HuH-7.5 (cell line): Measurements from ENCODE around the gene PLD5.
"Not testable (repeated sequence)": the region's sequence is repeated elsewhere in the genome, so short reads cannot be mapped to it uniquely, and the experiment has no call there.

Experiments
- DNase-seq: peaks from one replicate; pipeline ENCODE4 v3.0.0; 2011; ENCODE audit warnings: low spot score

Gene PLD5

DNA sequence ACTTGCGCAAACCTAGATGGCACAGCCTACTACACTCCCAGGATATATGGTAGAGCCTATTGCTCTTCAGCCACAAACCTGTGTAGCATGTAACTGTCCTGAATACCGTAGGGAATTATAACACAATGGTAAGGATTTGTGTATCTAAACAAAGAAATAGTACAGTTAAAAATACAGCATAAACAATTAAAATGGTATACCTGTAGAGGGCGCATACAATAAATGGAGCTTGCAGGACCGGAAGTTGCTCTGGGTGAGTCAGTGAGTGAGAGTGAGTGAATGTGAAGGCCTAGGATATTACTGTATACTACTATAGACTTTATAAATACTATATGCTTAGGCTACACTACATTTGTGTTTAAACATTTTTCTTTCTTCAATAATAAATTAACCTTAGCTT lies 99.3 kb downstream of the PLD5 start:
- DNase-seq, result no peak

DNA sequence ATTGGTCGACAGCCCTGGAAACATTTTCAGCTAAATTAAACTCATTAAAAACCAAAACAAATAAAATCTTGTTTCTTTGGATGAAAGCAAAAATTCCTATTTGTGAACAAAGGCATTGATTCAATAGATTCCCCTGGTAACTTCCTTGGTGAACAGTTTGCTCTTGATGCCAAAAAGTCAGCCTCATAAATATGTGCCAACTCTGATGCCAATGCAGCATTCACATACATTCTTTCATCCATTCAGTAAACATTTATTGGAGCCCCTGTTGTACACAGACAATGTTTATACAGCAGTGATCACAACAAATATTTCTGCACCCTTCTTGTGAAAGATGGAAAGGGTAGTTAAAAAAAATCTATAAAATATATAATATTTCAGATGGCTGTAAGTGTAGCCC lies 107.8 kb downstream of the PLD5 start:
- no peak for DNase-seq

DNA sequence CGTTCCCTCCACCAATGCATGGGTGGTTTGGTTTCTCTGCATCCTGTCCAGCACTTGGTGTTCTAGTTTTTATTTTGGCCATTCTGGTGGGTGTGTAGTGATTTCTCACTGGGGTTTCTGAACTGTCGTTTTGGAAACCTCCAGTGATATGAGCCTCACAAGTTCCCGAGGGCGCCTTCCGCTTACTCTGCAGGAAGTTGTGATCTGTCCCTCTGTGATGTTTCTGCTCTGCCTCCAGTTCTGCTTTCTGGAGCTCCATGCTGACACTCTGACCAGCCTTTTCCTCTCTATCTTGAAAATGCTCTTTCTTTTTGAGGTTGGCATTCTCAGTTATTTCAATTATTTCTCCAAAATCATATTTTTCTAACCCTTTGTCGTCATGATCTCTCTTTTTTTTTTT lies 111.6 kb downstream of the PLD5 start:
- no peak for DNase-seq

DNA sequence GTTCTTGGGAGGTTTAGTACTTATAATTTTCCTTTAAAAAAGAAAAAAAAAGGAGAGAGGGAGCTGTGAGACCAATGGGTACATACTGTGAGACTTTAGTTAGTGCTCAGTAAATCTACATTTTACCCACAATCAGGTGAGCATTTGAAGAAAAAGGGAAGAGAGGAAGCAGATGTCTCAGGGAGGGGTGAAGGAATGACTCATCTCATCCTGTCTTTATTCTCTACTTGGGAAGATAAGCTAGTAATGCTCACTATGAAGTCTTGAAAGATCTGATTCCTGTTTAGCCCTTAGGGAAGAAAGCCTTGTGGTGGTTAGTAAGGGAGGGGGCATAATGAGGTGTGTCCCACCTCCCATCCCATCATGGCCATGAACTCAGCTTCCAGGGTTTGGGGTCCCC lies 112.6 kb downstream of the PLD5 start:
- DNase-seq, result no peak

DNA sequence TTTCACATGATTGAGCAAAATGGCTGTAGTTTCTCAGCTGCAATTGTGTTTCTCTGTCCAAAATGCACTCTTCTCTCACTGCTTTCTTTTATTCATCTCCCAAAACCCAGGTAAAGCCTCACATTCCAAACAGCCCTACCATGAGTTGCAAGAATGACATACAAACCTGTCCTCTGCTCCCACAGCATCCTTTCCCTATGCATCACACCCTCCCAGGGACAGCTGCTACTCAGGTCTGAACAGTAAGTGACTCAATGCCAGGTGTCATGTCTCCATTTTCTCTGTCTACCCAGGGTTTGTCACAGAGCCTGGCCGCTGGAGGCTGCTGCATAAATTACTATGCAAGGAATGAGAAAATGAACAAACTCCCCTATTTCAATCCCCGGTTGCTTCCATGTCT lies 118.5 kb downstream of the PLD5 start:
- no peak for DNase-seq

DNA sequence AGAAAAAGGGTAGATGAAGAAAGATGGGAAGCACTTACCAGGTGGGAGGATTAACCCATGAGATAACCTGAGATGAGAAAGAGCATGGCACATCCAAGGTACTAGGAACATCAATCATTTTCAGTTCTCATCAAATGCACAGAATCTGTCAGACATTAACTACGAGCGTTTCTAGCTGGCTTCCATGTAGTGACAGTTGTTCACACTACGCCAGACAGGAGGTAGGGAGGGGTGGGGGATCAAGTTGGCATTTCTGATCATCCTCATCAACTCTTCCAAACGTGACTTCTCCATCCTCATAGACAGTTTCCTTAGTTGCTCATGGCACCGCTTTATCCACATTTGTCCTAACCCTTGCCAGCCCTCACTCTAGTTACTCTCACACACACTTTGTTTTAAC lies 120.2 kb downstream of the PLD5 start:
- DNase-seq, result no peak

DNA sequence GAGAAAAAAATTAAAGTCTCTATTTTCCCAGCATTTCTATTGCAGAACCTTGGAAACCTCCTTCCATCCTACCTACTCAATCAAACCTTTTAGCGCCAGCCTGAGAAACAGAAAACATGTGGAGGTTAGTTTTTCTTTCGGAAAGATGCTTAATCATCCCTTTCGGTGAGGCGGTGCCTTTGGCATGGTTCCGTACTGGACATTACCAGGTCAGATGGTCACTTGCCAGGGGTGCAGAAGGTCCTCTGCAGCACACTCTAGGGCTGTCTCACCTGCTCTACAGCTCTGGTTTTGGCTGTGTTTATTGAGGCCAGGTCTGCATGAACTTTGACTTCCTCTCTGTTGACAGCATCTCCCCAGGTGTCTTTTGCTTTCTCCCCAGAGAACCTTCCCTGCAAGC lies 121.5 kb downstream of the PLD5 start:
- DNase-seq, result no peak

DNA sequence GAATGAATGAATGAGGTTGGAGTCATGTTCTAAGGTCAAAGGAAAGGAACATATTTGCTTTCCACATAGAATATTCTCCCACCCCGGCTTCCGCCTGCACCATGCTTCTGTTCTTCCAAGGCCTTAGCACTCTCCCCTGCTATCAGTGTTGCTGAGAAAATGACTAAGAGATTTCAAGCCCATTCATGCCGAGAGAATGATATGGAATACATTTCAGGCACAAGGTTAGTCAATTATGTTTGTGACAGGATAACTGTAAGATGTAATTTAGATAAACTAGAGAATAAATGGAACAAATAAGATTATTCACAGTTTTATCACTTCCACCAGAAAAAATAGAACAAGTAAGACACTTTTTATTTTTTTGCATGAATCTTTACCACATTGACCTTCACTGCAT lies 122.6 kb downstream of the PLD5 start:
- DNase-seq, result no peak

DNA sequence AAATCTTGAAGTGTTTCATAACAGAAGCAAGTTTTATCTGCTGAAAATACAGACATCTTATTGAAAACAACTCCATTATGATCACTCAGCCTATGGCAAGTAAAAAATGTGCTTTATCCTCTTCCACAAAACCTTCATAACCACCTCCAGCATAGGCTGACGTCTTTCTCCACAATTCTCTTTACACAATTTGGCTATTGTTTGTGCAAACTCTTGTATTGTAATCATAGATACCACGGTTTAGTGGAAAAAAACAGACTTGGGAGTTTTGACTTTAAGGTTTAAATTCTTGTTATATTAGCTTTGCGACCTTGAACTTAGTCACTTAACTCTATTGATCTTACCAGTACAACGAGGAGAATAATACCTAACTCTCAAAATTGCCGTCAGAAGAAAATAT lies 126.1 kb downstream of the PLD5 start:
- DNase-seq, result no peak

DNA sequence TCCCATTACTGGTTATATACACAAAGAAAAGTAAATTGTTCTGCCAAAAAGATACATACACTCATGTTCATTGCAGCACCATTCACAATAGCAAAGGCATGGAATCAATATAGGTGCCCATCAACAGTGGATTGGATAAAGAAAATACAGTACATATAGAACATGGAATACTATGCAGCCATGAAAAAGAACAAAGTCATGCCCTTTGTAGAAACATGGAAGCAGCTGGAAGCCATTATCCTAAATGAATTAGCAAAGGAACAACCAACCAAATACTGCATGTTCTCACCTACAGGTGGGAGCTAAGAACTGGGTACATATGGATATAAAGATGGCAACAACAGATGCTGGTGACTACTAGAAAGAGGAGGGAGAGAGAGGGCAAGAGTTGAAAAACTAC lies 132.6 kb downstream of the PLD5 start:
- no peak for DNase-seq

DNA sequence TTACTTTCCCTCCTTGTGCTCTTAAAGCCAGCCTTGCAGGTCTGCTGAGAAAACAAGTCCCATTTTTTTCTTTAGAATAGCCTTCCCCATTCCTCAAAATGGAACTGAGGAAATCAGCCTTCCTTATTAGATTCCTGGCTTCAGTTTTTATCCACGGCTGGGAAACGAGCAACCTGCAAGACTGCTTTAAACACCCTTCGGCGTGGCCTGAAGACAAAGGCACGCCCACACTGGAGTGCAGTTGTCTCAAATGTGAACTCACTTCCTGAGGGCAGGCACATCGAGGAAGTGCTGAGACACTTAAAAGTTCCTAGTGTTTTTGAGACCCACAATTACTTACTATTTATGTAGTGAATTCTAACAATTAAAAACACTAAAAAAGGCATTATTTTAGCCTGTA lies 148.4 kb downstream of the PLD5 start:
- DNase-seq, result not testable (repeated sequence)

DNA sequence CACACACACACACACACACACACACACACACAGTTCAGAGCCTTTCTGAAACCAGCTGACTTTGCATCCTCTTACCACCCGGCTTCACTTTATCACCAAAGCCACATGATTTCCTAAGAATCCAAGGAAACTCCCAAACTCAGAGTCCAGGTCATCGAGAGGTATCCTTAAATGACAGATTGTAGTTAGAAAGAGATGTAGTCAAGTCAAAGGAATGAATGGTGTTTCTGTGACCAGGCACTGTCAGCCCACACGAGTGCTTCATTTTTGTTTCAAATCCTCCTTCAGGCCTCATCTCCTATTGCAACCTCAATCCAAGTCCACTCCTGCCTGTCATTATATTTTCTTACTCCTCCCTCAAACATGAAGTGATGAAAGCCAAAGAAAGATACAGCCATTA lies 174.1 kb downstream of the PLD5 start:
- DNase-seq, result not testable (repeated sequence)

DNA sequence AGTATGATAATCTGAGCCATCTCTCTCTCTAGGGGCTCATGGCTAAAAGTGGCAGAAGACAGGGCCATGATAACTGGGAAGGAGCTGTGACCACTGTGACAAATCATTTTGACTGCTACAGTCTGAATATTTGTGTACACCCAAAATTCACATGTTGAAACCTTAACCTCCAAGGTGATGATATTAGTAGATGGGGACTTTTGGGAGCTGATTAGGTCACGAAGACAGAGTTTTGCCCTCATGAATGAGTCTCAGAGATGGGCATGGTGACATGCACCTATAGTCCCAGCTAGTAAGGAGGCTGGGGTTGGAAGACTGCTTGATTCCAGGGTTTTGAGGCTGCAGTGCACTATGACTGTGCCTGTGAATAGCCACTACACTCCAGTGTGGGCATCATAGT lies 174.9 kb downstream of the PLD5 start:
- DNase-seq, result no peak

DNA sequence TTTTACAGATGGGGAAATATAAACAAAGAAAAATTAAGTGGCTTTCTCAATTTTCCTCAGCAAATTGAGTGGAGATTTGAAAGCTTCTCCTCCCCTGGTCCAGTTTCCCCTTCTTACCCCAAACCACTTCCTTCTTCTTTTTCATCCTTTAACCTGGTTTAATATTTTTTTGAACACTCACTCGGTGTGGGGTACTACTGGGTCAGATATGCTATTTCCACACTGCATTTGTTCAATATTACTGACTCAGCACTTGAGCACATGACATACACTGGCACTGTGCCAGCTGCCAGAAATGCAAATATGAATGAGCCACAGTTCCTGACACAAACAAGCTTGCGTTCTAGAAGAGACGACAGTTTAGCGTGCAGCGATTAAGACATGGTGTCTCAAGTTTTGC lies 193.6 kb downstream of the PLD5 start:
- DNase-seq, result not testable (repeated sequence)

DNA sequence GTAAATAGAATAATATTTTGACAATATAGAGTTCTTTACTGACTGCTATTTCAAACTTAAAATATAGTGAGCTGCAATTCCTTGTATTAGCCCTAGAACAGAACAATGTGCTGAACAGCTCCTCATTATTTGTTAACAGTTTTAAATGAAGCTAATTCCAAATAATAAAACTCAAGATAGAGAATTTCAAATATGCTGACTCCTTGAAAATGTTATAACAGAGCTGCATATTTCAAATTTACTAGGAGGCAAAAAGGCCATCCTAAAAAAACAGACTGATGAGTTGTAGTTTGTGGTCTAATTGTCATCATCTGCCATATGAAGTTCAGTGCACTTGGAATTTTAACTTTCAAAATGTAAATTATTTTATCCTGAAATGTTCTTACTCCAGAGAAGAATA lies 197.1 kb downstream of the PLD5 start:
- DNase-seq, result not testable (repeated sequence)

DNA sequence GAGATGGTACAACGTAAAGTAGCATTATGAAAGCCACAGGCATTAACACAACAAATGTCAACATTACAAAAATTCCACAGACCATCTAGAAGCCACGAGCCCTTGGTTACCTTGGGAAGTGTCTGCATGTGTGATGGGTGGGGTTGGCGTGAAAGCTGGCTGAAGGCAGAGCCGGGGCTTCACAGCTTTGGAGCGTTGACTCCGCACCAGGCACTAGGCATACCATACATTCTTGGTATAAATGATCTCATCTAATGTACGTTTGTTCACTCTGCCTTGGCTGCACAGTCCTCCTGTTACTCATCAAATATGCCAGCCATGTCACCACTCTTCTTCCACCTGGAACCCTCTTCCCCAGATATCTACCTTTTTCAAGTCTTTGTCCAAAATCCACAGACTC lies 202.5 kb downstream of the PLD5 start:
- not testable (repeated sequence) for DNase-seq

DNA sequence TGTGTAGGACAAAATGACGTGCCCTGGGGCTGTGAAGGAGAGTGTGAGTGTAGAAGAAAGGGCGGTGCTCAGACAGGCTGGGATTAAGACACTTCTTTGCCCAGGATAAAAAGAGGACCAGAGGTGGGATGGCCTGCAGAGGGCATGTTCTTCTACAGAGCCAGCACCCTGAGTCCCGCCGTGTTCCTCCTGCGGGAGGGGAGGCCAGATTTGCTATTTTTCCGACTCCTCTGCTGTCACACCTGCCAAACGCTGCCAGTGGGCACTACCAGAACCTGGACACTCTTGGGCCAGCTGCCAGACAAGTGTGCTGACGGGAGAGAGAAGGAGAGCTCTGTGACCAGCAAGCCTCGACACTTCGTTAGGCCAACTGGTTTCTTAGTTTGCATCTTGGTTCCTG lies 206.4 kb downstream of the PLD5 start:
- no peak for DNase-seq

DNA sequence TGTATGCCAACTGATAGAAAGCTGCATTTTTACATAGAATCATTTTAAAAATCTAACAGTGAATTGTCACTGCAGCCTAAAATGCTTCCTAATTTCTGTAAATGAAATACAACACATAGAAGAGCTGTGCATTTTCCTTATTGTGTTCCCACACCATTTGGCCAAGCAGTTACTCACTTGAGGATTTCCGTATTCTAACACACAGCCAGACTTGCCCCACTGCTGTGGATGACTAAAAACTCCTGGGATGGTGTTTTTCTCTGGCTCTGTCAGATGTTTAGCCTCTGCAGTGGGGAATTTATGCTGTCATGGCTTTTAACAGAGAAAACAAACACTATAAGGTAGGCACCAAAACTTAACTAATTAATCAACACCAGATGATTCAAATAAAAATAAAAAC lies 209.6 kb downstream of the PLD5 start:
- not testable (repeated sequence) for DNase-seq

DNA sequence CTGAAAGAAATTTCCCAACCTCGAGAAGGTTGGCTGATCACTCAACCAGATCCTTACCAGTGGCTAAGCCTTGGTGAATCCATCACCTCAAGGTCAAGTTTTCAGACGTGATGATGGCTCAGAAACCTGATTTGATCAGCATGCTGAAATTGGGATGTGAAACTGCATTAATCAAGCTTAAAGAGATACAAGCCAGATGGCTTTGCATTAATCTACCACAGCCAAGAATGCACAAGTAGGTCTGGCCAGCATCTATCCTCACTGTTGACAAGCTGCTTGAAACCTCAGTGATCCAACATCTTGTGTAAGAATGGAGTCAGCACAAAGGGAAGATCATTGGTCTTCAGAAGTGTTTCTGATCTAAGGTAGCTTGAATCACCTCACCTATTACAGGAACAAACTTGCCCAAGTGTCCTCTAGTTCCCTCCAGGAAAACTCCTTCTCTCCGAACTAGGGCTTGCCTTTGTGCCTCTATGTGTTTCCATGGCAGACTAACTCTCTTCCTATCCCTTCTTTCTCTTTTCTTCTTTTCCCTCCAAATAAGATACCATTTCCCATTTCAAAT lies 210.3 kb downstream of the PLD5 start:
- not testable (repeated sequence) for DNase-seq

DNA sequence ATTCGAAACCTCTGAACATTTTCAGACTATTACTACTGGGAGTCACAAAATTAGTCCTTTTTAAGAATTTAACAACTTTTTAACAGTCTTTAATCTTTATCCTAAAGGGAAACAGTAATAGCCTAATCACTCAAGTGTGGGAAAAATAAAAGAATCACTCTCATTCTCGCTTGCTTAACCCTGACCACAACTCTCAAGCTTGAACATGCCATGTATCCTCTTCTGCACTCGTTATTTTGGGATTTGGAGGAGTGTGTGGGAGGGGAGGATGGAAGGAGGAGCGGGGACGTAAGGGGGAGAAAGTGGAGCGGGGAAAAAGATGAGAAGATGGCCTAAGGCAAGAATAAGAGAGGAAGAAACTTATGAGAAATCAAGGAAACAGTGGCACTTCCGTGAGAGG lies 215.8 kb downstream of the PLD5 start:
- DNase-seq, result not testable (repeated sequence)

DNA sequence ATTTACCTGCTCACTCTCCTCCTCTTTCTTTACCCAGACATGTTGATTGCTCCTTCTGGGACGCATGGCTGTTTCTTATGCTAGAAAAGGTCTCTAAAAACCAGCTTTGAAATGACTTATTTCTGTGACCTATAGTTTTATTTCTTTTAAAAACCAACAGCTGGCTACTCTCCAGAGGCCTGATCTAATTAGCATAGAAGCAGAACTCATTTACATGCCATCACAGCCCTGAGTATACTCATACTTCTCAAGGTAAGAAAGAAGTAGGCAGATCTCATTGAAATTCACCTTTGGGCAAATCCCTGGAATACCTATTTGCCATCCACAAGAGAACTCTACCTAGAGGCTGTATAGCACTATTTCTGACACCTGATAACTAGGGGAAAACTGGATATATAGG lies 230.7 kb downstream of the PLD5 start:
- DNase-seq, result not testable (repeated sequence)

DNA sequence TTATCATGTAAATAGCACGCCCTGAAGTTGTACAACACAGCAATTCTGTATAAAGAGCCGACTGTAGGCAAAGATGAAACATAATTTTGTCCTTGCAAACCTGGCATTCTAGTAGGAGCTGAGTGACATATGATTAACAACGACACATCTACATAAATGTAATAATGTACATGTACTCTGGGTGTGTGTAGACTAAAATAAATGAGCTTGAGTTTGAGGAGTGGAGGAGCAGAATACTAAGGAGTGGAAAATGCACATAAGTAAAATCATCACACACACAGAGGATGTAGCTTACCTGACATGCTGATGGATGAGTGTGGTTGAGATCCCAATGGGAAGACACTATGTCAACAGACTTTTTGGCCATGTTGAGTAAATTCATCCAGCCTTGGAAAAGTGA lies 236.4 kb downstream of the PLD5 start:
- not testable (repeated sequence) for DNase-seq

DNA sequence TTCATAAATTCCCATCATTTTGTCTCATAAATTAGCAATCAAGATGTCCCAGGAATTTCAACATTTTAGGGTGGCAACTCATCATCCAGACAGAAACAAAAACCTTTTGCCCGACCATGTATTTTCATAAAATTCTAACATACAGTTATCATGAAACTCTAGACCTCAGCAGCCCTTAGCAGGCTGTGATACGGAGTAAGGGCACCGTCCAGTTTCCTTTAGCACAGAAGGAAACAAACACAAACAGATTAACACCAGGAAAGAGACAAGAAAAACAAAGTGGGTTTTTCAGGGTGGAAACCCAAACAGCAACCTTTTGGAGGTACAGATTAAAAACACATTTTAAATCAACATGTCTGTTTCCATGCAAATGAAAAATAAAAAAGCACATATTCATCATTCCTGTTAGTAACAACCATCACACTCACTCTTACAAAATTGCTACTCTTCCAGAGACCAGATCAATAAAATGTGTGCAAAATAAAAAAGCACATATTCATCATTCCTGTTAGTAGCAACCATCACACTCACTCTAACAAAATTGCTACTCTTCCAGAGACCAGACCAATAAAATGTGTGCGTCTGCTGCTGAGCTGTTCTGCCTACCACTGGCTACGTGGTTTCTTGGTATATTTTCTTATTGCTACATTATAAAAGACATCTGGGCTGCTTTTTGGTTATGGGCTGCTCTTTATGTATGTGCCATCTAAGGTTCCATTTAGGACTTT lies 241.6 kb downstream of the PLD5 start:
- not testable (repeated sequence) for DNase-seq

DNA sequence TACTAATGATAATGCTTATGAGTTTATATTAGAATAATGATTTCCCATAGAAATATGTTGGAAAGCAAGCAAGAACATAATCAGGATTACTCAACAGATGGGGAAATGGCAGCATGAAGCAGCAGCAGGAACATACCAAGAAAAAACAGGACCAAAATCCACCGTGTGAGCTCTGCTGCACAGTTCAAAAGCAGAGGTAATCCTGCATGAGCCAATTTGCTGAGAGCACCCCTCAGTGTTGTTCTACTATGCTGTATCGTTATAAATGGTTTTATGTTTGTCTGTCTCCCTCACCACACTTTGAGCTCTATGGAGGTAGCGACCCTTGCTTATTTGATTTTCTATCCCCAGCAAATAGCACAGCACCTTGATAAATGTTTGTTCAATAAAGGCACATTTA lies 246.1 kb downstream of the PLD5 start:
- DNase-seq, result not testable (repeated sequence)
